GM10266 (cell line): ENCODE results near the gene GPRIN2.
"Not testable (repeated sequence)": the region's sequence is repeated elsewhere in the genome, so short reads cannot be mapped to it uniquely, and the experiment has no call there.

Experiments
- DNase-seq: peaks from one replicate; pipeline ENCODE4 v3.0.0; 2012; ENCODE audit errors: extremely low spot score
- CTCF ChIP-seq: IDR thresholded peaks from 2 replicates; pipeline ENCODE4 v1.5.1; 2012; ENCODE audit warnings: mild to moderate bottlenecking, low read depth; ENCODE audit not compliant: control insufficient read depth, insufficient read depth; ENCODE audit errors: missing control alignments

GPRIN2 gene

DNA sequence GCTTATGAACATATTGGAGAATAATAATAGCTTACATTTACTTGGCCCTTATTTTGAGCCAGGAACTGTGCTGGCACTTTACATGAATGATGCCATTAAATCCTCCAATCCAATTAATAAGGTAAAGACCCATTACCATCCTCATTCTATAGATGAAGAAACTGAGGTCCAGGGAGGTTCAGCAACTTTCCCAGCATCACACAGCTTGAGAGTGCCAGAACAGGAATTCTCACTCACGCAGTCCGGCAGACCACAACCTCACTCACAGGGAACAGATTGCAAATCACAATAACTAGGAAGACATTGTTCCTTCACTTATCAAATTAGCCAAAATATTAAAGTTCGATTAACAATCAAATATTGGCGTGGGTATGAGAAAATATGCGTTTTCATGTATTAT is 18.3 kb downstream of the GPRIN2 start:
- TF ChIP-seq CTCF: no peak

DNA sequence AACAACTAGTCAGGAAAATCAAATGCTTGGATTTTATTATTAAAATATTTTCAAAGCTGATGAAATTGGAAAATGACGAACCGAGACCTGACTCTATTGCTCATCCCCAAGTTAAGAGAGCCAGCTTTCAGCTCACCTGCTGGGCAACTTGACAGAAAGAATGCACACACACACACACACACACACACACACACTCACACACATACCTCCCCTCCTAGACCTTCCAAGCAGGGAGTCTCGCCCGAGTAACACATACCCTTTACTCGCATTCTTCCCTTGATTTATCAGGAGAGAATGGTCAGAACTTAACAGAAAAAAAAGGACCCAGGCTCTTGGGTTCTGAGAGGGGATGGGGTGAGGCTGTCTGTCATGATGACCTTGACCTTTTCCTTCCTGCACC is 19.1 kb downstream of the GPRIN2 start:
- no peak for DNase-seq
- no peak for TF ChIP-seq CTCF

More for the DNA sequence above, 18.3 kb downstream of the GPRIN2 start:
- no peak for DNase-seq

DNA sequence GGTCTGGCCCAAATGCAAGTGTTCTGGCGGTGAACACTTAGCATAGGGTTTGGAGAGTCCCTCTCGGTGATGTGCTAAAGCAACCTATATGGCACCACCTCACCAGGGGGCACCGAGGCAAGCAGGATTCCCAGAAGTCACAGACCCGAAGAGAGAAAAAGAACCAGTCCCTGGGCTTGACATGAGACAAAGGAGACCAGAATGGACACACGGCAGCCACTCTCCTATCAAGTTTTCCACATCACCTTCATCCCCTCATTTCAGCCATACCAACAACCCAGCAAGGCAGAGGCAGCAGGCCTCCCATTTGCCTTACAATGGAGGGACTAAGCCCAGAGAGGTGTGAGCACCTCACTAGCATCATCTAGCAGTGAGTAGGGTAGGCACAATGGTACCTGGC is 19.7 kb downstream of the GPRIN2 start:
- no peak for TF ChIP-seq CTCF
- no peak for DNase-seq

DNA sequence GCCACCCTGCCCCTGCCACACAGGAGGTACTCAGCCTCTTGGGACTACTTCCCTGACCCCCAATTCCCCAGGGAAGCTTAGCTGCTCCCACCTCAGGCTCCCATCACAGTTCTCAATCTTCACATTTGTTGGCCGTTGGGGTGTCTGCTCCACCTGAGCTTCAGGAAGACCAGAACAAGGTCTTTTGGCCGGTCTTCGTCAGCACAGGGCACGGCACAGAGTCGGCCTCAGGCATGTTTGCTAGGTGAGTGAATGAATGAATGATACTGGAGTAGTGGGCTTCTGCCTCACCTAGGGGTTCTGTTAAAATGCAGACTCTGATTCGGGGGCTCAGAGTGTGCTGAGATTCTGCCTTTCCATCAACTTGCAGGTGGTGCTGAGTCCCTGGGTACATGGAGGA is 20.3 kb downstream of the GPRIN2 start:
- TF ChIP-seq CTCF: no peak
- no peak for DNase-seq

DNA sequence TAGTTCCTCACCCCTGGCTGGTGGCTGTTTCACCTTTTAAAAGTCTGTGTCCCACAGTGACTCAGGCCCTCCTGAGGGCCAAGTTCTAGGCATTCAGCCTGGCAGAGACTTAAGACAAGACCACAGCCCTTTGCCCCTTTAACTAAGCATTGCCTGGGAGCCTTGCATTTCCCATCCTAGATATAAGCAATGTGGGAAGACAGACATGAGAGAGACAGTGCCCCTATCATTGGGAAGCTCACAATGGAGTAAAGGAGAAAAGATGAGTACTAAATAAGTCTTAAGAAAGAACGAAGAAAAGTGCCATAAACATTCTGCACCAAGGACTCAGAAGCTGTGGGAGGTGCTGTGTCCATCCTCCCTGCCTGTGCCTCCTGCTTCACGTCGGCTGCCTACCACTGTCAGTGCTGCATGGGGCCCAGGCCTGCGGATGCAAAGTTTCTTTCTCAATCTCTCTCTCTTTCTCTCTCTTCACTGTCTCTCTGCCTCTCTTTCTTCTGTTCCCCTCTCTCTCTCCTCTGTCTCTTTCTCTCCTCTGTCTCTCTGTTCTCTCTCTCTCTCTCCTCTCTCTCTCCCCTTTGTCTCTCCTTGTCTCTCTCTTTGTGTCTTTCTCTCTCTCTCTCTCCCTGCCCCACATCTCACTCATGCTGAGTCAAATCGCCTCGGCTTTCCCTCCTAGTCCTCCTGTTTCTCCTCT is 21.5 kb downstream of the GPRIN2 start:
- TF ChIP-seq CTCF: no peak
- DNase-seq: no peak

DNA sequence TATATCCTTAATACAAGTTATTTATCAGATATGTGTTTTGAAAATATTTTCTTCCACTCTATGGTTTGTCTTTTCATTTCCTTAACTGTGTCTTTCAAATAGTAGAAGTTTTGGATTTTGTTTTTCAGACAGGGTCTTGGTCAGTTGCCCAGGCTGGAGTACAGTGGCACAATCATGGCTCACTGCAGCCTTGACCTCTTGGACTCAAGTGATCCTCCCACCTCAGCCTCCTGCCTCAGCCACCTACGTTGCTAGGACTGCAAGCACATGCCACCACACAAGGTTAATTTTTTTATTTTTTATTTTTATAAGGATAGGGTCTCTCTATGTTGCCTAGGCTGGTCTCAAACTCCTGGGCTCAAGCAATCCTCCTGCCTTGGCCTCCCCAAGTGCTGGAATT is 24.2 kb downstream of the GPRIN2 start:
- not testable (repeated sequence) for DNase-seq

DNA sequence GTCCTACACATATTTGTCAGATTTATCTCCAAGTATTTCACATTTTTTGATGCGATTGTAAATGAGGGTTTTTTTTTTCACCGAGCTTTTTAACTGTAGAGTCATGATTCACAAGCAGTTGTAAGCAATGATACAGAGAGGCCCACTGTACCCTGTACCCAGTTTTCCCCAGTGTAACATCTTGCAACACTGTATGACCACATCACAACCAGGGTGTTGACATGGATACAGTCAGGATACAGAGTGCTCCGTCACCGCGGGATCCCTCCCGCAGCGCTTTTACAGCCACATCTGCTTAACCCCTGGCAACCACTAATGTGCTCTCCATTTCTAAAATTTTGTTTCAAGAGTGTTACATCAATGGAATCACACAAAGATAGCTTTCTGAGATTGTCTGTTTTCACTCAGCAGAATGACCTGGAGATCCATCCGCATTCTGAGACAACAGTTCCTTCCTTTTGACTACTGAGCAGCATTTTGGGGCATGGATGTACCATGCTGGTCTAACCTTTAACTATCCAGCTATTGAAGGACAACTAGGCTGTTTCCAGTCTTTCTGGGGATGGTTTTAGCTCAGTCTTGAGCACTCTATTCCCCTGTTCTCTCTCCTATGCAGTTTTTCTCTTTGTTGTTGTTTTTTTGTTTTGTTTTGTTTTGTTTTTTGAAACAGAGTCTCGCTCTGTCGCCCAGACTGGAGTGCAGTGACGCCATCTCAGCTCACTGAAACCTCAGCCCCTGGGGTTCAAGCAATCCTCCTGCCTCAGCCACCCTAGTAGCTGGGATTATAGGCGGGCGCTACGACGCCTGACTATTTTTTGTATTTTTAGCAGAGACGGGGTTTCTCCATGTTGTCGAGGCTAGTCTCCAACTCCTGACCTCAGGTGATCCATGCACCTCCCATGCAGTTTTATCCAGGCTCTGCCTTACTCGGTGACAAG is 25.9 kb downstream of the GPRIN2 start:
- no peak for TF ChIP-seq CTCF
- no peak for DNase-seq

DNA sequence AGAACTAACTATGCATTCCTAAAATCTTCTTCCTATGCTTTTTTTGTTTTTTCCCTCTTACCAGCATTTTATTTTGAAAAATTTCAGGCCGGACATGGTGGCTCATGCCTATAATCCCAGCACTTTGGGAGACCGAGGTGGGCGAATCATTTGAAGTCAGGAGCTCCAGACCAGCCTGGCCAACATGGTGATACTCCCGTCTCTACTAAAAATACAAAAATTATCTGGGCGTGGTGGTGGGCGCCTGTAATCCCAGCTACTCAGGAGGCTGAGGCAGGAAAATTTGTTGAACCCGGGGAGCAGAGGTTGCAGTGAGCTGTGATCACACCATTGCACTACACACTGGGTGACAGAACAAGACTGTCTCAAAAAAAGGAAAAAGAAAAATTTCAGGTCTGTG is 26.7 kb downstream of the GPRIN2 start:
- not testable (repeated sequence) for DNase-seq
